ENCODE data around the gene MAN2B2. TPM values are rescaled to one million over a fixed set of nuclear protein-coding genes. Genes with fewer than 3 reads are reported as not detected.

The MAN2B2 gene
- total RNA-seq, 4 donors from 2014 or later, result 26.6 to 55.5 (median 31.7) TPM

DNA sequence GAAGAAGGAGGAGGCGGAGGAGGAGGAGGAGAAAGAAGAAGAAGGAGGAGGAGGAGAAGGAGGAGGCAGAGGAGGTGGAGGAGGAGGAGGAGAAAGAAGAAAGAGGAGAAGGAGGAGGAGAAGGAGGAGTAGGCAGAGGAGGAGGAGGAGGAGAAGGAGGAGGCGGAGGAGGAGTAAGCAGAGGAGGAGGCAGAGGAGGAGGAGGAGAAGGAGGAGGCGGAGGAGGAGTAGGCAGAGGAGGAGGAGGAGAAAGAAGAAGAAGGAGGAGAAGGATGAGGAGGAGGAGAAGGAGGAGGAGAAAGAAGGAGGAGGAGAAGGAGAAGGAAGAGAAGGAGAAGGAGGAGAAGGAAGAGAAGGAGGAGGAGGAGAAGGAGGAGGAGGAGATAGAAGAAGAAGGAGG, 85.4 kb downstream of the MAN2B2 start:
- TF ChIP-seq, protein P1, sequence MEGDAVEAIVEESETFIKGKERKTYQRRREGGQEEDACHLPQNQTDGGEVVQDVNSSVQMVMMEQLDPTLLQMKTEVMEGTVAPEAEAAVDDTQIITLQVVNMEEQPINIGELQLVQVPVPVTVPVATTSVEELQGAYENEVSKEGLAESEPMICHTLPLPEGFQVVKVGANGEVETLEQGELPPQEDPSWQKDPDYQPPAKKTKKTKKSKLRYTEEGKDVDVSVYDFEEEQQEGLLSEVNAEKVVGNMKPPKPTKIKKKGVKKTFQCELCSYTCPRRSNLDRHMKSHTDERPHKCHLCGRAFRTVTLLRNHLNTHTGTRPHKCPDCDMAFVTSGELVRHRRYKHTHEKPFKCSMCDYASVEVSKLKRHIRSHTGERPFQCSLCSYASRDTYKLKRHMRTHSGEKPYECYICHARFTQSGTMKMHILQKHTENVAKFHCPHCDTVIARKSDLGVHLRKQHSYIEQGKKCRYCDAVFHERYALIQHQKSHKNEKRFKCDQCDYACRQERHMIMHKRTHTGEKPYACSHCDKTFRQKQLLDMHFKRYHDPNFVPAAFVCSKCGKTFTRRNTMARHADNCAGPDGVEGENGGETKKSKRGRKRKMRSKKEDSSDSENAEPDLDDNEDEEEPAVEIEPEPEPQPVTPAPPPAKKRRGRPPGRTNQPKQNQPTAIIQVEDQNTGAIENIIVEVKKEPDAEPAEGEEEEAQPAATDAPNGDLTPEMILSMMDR (IDR thresholded peaks at IDR 0.05; ENCODE audit: low read depth), result no peak

GRCh38 chr4:6662591-6662990, 87.6 kb downstream of the MAN2B2 start:
- TF ChIP-seq, protein P1 (IDR thresholded peaks at IDR 0.05; ENCODE audit: low read depth), result no peak

GRCh38 chr4:6663596-6664393, 88.8 kb downstream of the MAN2B2 start:
- TF ChIP-seq, protein P1 (IDR thresholded peaks at IDR 0.05; ENCODE audit: low read depth), result no peak

- TF ChIP-seq, protein P1 (IDR thresholded peaks at IDR 0.05; ENCODE audit: low read depth), result no peak
These were observed 90.3 kb downstream of the MAN2B2 start for GRCh38 chr4:6665320-6665654.

- TF ChIP-seq, protein P1 (IDR thresholded peaks at IDR 0.05; ENCODE audit: low read depth), result no peak
These were observed 93.4 kb downstream of the MAN2B2 start for GRCh38 chr4:6668391-6668790.

- TF ChIP-seq, protein P1 (IDR thresholded peaks at IDR 0.05; ENCODE audit: low read depth), result no peak
These were observed 96.7 kb downstream of the MAN2B2 start for GRCh38 chr4:6671648-6672047.

- TF ChIP-seq, protein P1 (IDR thresholded peaks at IDR 0.05; ENCODE audit: low read depth), result no peak
These were observed 97.1 kb downstream of the MAN2B2 start for GRCh38 chr4:6672131-6672530.

Other genes starting within 250 kb of the MAN2B2 start
- gene PPP2R2C, start 102.6 kb upstream of the MAN2B2 start, total RNA-seq, result 1 to 10 TPM in 1 of 4 donors, under 1 TPM in 2, not detected in 1; 0.17 to 2.0 (median 0.49) TPM
- gene MRFAP1, start 65.5 kb downstream of the MAN2B2 start, total RNA-seq, result 100 to 1,000 TPM; 142 to 179 (median 163) TPM
- gene S100P, start 118.7 kb downstream of the MAN2B2 start, total RNA-seq, result 1 to 10 TPM in 1 of 4 donors, not detected in 3; 3.4 TPM
- 10 to 100 TPM; 38.2 to 54.2 (median 44.6) TPM for gene MRFAP1L1, start 134.7 kb downstream of the MAN2B2 start, total RNA-seq
- gene BLOC1S4, start 141.0 kb downstream of the MAN2B2 start, total RNA-seq, result 10 to 100 TPM in 3 of 4 donors, 1 to 10 TPM in 1; 6.4 to 15.3 (median 13.1) TPM
- gene KIAA0232, start 207.5 kb downstream of the MAN2B2 start, total RNA-seq, result 10 to 100 TPM; 24.3 to 36.5 (median 31.0) TPM